Measurements from ENCODE around the gene STS.
"Not testable (repeated sequence)": the region's sequence is repeated elsewhere in the genome, so short reads cannot be mapped to it uniquely, and the experiment has no call there.

Gene STS

GRCh38 chrX:7168371-7168770 is 20.9 kb downstream of the STS start:
- H4K20me1 ChIP-seq (ENCODE audit: control insufficient read depth, insufficient read depth, low read depth, low read length), result no peaks in the 10 kb centered on the region
- H3K27ac ChIP-seq (ENCODE audit: low read depth, low read length), result no peak overlapping the region
- H3K79me2 ChIP-seq (ENCODE audit: control insufficient read depth, low read length), result no peaks in the 10 kb centered on the region
- TF ChIP-seq CTCF (IDR thresholded peaks at IDR 0.05; ENCODE audit: low read depth, low read length, poor library complexity, severe bottlenecking) (no peak), EZH2phosphoT487 (IDR thresholded peaks at IDR 0.05; ENCODE audit: borderline replicate concordance, low read length) (no peak)
- H3K36me3 ChIP-seq (ENCODE audit: control insufficient read depth, low read length), result no peaks in the 10 kb centered on the region
- H3K4me1 ChIP-seq (ENCODE audit: control insufficient read depth, low read length), result peaks cover 8% of the 10 kb centered on the region
- no peak overlapping the region for H3K4me2 ChIP-seq (ENCODE audit: low read length)
- H3K9me3 ChIP-seq (ENCODE audit: control insufficient read depth, insufficient read depth, low read length), result no peaks in the 10 kb centered on the region
- H3F3A ChIP-seq (ENCODE audit: control insufficient read depth, insufficient read depth), result no peaks in the 10 kb centered on the region
- no peaks in the 10 kb centered on the region for H3K9me2 ChIP-seq (replicated peaks; ENCODE audit: control insufficient read depth, low read length)
- no peak overlapping the region for H3K4me3 ChIP-seq (ENCODE audit: low read length)
- H3K27me3 ChIP-seq (ENCODE audit: control insufficient read depth, low read length), result no peaks in the 10 kb centered on the region

- Histone ChIP-seq H3K79me2 (ENCODE audit: control insufficient read depth, low read length) (no peaks in the 10 kb centered on the region), H3K27me3 (ENCODE audit: control insufficient read depth, low read length) (no peaks in the 10 kb centered on the region), H3K27ac (ENCODE audit: low read depth, low read length) (no peak overlapping the region), H4K20me1 (ENCODE audit: control insufficient read depth, insufficient read depth, low read depth, low read length) (no peaks in the 10 kb centered on the region), H3K9me3 (ENCODE audit: control insufficient read depth, insufficient read depth, low read length) (no peaks in the 10 kb centered on the region), H3K9me2 (replicated peaks; ENCODE audit: control insufficient read depth, low read length) (no peaks in the 10 kb centered on the region), H3F3A (ENCODE audit: control insufficient read depth, insufficient read depth) (no peaks in the 10 kb centered on the region), H3K4me1 (ENCODE audit: control insufficient read depth, low read length) (peaks cover 9% of the 10 kb centered on the region), H3K4me2 (ENCODE audit: low read length) (no peak overlapping the region), H3K36me3 (ENCODE audit: control insufficient read depth, low read length) (no peaks in the 10 kb centered on the region), H3K4me3 (ENCODE audit: low read length) (no peak overlapping the region)
- TF ChIP-seq CTCF (IDR thresholded peaks at IDR 0.05; ENCODE audit: low read depth, low read length, poor library complexity, severe bottlenecking) (no peak), EZH2phosphoT487 (IDR thresholded peaks at IDR 0.05; ENCODE audit: borderline replicate concordance, low read length) (no peak)
Measured at GRCh38 chrX:7169627-7170026, 22.1 kb downstream of the STS start.

GRCh38 chrX:7170898-7171297 is 23.4 kb downstream of the STS start:
- Histone ChIP-seq H3K27ac (ENCODE audit: low read depth, low read length) (no peak overlapping the region), H3K9me3 (ENCODE audit: control insufficient read depth, insufficient read depth, low read length) (no peaks in the 10 kb centered on the region; the same call in 1 of the 2 replicates), H3K36me3 (ENCODE audit: control insufficient read depth, low read length) (no peaks in the 10 kb centered on the region), H3K4me3 (ENCODE audit: low read length) (no peak overlapping the region), H3K9me2 (replicated peaks; ENCODE audit: control insufficient read depth, low read length) (no peaks in the 10 kb centered on the region), H3F3A (ENCODE audit: control insufficient read depth, insufficient read depth) (no peaks in the 10 kb centered on the region), H4K20me1 (ENCODE audit: control insufficient read depth, insufficient read depth, low read depth, low read length) (no peaks in the 10 kb centered on the region), H3K4me2 (ENCODE audit: low read length) (no peak overlapping the region), H3K79me2 (ENCODE audit: control insufficient read depth, low read length) (no peaks in the 10 kb centered on the region), H3K4me1 (ENCODE audit: control insufficient read depth, low read length) (peaks cover 5% of the 10 kb centered on the region), H3K27me3 (ENCODE audit: control insufficient read depth, low read length) (no peaks in the 10 kb centered on the region)
- TF ChIP-seq CTCF (IDR thresholded peaks at IDR 0.05; ENCODE audit: low read depth, low read length, poor library complexity, severe bottlenecking) (peak; percentile 57), EZH2phosphoT487 (IDR thresholded peaks at IDR 0.05; ENCODE audit: borderline replicate concordance, low read length) (no peak)

- not testable (repeated sequence) for H3K79me2 ChIP-seq (ENCODE audit: control insufficient read depth, low read length); H3K4me1 ChIP-seq (ENCODE audit: control insufficient read depth, low read length)
Measured at GRCh38 chrX:7178859-7179258, 31.3 kb downstream of the STS start.

More at GRCh38 chrX:7178859-7179258, 31.3 kb downstream of the STS start:
- not testable (repeated sequence) for H3K36me3 ChIP-seq (ENCODE audit: control insufficient read depth, low read length); H3K4me2 ChIP-seq (ENCODE audit: low read length); H3K27me3 ChIP-seq (ENCODE audit: control insufficient read depth, low read length); H3K27ac ChIP-seq (ENCODE audit: low read depth, low read length); H4K20me1 ChIP-seq (ENCODE audit: control insufficient read depth, insufficient read depth, low read depth, low read length); H3K4me3 ChIP-seq (ENCODE audit: low read length); H3K9me2 ChIP-seq (replicated peaks; ENCODE audit: control insufficient read depth, low read length); H3K9me3 ChIP-seq (ENCODE audit: control insufficient read depth, insufficient read depth, low read length); H3F3A ChIP-seq (ENCODE audit: control insufficient read depth, insufficient read depth)

Data from DOHH2 (cell line).